AG09319 (cell line): ENCODE results near the gene TATDN2.

ENCODE experiments used
- DNase-seq: peaks from one replicate; pipeline ENCODE4 v3.0.0-alpha.2; 2010; ENCODE audit warnings: low read depth; ENCODE audit errors: extremely low read depth
- CTCF ChIP-seq: IDR thresholded peaks from 2 replicates; pipeline ENCODE4 v1.5.1; 2011; ENCODE audit warnings: low read depth, mild to moderate bottlenecking, inconsistent platforms, low read length, moderate library complexity

TATDN2 gene

GRCh38 chr3:10272977-10273376 lies 24.7 kb downstream of the TATDN2 start:
- TF ChIP-seq CTCF: no peak
- no peak for DNase-seq

GRCh38 chr3:10273702-10274305 lies 25.5 kb downstream of the TATDN2 start:
- TF ChIP-seq CTCF: no peak
- no peak for DNase-seq

- DNase-seq: no peak
- no peak for TF ChIP-seq CTCF
Observed at GRCh38 chr3:10274601-10275000, 26.3 kb downstream of the TATDN2 start.

- no peak for TF ChIP-seq CTCF
- no peak for DNase-seq
Observed at GRCh38 chr3:10277115-10277625, 28.9 kb downstream of the TATDN2 start.

- DNase-seq: no peak
- no peak for TF ChIP-seq CTCF
Observed at GRCh38 chr3:10278501-10278900, 30.2 kb downstream of the TATDN2 start.

GRCh38 chr3:10279384-10280176 lies 31.3 kb downstream of the TATDN2 start:
- no peak for DNase-seq
- TF ChIP-seq CTCF: no peak

- DNase-seq: no peak
- no peak for TF ChIP-seq CTCF
Observed at GRCh38 chr3:10280177-10280529, 31.9 kb downstream of the TATDN2 start.
